ENCODE data around the gene LRRC8D. TPM values are rescaled to one million over a fixed set of nuclear protein-coding genes. Genes with fewer than 3 reads are reported as not detected.
A peak's percentile ranks its signal among the peaks of the same experiment; 100 is the strongest.

Gene LRRC8D
- total RNA-seq, 1 experiment from 2014 or later = 22.2 TPM

DNA sequence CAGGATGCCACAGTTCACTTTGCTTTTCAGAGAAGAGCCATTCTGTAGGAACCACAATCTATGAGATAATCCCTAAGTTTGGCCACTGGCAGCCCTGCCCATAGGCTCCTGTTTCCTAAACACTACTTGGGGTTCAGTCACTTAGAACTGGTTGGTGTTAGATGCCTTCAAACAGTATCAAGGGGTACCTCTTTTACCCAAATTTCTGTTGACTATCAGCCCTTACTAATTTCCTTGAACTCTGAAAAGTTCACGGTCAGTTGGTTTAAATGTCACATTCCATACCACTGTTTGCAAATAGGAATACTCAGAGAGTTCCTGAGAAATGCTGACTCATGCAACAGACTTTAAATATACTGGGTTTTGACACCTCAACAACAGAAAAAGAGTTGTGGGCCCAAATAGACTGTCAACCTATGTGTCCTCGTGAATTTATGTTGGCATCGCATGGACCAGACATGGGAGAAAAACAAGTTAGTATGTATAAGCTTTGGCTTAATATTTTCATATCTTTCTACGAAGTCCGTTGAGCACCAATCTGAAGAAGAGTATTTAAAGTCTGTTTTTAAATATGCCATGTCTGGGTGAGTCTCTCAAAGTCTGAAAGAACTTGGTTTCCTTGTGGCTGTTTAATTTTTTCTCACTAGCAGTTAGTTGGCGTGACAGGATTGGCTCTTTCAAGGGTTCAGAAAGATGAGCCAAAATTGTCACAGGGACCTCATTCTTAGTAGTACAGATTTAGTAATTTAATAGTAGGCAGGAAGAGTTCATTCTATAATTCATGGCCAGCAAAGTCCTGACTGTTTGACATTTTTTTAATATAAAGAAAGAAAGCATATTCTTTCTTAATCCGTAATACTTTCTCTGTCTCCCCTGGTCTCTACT, 117.6 kb downstream of the LRRC8D start:
- no peak for DNase-seq (ENCODE audit: low read depth)

DNA sequence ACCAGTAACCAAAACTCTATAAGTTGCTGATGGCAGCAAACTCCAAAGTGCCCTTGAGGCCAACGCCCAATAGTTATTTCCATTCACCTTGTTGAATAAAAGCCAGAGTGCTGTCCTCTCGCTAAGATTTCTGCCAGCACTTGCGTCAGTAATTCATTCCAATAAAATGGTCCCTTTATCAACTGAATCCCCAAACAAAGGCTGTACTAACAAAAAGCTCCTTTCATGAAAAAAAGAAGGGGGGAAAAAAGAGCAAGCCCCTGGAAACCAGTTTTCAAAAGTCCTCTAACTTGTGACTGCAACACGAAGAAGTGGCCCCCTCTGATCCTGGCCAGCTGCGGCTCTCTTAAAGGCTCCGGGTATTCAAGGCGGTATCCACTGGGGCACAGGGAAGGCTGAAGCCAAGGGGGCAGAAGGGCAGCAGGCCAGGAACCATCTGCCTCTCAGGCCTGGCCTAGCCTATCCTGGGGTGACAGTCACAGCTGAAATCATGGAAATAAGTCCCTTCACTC, 118.3 kb downstream of the LRRC8D start:
- no peak for DNase-seq (ENCODE audit: low read depth)

DNA sequence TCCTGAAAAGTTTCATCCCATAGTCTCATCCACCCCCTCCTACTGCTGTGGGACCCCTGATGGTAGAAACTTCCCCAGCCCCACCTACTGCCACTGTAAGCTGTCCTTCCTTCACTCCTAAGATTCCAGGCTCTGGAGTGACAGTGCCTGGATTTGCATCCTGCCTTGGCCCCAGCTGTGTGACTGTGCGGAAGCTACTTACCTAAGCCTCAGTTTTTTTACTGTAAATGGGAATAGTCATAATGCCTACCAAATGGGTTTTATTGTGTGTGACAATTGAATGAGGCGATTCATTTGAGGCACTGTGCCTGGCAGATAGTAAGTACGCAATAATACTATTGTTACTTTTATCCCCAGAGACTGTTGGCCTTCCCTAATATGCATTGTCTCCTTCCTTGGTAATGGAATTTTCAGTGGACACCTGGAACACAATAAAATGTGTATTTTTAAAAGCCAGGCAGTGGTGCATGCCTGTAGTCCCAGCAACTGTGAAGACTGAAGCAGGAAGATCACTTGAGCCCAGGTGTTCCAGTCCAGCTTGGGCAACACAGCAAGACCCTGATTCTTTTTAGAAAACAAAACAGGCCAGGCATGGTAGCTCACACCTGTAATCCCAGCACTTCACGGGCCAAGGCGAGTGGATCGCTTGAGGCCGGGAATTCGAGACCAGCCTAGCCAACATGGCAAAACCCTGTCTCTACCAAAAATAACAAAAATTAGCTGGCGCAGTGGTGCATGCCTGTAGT, 119.0 kb downstream of the LRRC8D start:
- no peak for DNase-seq (ENCODE audit: low read depth)

DNA sequence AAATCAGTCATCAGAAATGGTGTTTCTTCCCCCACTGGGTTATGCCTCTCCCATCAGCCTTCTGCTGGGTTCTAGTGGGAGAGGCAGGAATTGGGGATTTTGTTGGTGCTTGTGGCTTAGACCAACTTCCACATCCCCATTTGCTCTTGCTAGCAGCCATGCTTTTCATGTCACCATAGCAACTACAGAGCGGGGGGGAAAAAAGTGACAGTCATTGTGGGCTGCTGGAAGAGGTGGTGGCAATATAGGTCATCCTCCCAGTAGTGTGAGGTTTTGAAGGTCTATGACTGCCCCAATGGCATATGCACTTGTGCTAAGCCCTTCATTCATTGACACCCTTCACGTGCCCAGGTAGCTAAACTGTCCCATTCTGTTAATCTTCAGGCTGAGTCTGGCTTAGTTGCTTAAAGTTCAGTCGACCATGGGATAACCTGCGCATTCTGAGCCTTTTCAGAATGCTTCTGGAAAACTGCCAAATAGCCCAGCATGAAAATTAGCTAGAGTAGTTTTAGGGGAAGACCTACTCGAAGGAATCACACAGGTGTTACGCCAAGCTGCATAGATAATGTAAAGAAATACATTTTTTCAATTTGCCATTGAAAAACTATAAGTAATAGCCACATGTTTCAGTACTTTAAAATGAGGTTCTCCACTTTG, 120.4 kb downstream of the LRRC8D start:
- DNase-seq (ENCODE audit: low read depth) = no peak

DNA sequence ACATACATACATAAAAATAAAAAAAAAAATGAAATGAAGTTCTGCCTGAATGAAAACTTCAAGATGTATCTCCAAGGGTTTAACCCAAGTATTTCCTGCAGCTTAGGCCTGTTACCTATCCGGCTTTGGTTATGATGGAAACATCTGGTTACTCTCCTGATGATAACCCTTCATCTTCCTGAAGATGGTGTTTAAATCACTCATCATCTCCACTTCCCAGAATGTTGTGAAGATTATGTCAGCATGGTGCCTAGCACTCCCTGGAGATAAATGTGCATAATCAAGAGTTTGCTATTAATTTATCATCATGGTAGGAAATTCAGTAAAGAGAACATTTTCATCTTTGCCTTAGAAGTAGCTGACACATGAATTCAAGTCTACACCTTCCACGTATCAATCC, 121.2 kb downstream of the LRRC8D start:
- DNase-seq (ENCODE audit: low read depth) = no peak

DNA sequence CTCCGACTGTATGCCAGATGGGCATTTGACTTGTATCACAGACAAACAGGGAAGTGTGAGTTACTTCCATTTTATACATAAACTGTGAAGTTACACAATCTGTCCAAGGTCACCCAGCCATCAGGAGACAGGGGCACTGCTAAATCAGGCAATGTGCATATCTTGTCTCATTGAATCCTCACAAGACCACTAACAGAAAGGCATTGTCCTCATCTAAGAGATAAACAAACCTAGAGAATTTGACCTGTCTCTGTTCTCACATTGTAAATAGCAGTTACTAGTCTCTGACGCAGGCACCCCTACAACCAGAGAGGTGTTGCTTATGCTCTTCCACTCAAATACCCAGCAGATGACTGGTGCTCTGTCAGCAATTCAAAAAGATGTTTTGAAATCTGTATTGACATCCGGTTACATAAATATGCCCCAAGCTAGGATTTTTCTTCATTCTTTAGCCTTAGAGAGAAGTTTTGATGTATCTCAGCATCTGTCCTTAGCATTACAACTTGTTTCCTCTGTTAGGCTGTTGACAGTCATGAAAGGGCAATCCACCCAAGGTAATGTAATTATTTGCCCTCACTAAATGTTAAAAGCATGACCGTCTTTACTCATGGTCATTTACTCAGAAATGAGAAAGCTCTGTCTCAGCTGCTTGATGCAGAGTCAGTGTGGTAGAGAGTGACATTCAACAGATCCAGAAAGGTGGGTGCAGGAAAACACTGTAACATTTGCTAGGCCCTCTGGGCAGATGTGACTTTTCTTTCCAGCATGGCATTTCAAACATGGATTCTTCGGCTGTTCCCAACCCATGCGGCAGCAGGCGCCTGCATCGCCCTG, 122.2 kb downstream of the LRRC8D start:
- DNase-seq (ENCODE audit: low read depth) = no peak

DNA sequence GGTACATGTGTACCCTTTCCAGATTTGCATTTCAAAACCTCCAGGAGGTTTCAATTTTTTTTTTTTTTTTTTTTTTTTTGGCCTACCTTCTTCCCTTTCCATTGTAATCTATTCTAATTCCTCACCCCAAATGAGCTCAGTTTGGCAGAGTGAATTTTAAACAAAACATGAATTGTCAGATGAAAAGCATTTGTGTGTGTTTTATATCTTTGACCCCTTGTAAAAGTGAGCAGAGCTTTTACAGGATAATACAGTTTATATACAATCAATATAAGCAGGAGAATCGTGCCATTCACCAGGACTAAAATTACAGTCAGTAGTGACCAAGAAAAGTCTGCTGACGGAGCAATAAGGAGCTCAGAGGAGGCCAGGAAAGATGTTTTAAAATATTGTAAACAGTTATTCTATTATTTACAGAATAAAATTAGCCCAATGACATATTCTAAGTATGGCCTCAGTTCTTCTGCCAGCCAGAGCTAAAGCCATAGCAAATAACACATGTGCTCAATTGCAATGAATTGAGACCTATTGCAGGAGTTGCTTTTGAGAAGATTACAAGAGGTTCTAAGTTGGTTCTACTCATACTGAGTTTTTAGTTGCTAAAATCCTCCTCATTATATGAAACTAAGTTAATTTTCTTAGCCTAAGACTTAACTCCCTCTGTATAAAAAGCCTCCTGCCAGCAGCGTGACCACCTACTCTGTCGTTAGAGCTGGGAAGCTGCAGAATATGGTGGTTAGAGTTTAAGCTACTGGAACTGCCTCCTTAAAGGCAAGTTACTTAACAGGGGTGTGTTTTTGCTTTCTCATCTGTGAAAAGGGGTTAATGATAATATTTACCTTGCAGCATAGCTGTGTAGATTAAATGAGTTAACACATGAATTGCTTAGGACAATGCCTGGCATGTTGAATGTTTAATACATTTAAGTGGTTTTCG, 123.3 kb downstream of the LRRC8D start:
- no peak for DNase-seq (ENCODE audit: low read depth)

DNA sequence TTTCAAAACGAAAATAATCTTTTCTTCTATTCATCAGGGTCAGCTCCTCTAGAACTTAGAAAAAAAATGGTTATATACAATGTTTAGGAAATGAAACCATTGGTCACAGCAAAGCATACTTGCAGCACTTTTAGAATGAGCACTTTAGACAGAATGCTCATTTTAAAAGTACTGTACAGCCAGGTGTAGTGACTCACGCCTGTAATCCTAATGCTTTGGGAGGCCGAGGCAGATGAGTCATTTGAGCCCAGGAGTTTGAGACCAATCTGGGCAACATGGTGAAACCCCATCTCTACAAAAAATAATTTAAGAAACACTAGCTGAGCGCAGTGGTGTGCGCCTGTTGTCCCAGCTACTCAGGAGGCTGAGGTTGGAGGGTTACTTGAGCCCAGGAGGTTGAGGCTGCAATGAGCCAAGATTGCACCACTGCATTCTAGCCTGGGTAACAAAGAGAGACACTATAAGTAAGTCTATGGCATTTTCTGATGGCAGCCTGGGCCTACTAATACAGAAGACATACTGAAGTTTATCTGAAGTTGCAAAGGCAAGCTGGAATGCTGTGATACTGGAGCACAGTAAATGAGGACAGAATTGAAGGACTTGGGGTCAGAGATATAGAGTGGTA, 125.1 kb downstream of the LRRC8D start:
- peak; percentile 70 for DNase-seq (ENCODE audit: low read depth)

DNA sequence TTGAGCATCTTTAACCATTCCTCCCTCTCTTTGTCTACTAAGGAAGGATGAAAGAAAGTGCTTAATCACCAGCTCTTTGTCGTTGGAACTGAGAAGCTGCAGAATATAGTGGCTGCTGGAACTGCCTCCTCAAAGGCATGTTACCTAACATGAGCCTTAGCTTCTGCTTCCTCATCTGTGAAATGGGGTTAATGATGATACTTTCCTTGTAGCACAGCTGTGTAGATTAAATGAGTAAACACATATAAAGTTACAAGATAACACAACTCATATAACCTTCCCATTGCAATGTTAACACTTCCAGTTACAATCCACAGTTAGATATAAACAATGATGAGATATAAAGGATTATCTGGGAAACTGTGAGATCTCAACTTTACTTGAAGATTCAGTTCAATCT, 125.7 kb downstream of the LRRC8D start:
- DNase-seq (ENCODE audit: low read depth) = no peak

DNA sequence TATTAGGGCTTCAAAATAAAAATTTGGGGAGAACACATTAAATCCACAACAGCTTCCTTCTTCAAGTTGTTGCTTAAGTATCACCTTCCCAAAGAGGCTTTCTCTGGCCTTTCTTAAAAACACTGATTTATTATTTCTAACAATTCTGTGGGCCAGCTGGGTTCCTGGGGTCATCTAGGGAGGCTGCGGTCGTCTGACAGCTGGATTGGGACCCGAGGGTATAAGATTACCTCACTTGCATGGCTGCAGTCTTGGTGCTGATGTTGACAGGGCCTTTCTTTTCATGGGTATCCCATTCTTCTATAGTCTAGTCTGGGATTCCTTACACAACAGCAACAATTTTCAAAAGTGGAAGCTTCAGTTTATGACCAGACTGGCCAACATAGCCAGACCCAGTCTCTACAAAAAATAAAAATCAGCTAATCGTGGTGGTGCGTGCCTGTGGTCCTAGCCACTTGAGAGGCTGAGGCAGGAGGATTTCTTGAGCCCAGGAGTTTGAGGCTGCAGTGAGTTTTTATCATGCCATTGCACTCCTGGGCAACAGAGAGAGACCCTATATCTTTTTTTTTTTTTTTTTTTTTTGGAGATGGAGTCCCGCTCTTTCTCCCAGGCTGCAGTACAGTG, 128.0 kb downstream of the LRRC8D start:
- DNase-seq (ENCODE audit: low read depth) = no peak

DNA sequence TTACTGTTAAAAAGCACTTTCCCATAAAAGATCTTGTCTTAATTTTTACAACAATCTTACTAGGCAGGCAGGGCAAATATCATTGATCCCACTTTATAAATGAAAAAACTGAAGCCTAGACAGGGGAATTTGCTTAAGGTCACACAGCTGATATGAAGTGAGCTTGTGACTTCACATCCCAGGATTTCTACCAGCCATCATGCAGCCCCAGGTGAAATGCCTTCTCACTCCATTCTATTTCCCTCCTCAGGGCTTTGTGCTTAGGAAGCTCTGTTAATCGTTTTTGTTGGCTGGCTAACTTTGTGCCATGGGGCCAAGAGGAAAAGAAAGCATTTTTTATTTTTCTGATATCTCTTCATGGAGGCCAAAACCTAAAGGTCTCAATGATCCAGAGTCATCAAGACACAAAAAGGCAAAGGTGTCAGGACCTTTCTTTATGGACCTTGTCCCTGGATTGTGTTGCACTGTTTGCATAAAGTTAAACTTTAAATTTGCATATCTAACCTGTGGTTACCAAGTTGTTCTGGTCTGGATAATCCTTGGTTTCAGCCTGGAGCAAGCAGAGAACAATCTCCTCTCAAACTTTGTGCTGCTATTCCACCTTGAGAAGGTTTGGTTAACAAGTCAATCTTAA, 129.3 kb downstream of the LRRC8D start:
- no peak for DNase-seq (ENCODE audit: low read depth)

DNA sequence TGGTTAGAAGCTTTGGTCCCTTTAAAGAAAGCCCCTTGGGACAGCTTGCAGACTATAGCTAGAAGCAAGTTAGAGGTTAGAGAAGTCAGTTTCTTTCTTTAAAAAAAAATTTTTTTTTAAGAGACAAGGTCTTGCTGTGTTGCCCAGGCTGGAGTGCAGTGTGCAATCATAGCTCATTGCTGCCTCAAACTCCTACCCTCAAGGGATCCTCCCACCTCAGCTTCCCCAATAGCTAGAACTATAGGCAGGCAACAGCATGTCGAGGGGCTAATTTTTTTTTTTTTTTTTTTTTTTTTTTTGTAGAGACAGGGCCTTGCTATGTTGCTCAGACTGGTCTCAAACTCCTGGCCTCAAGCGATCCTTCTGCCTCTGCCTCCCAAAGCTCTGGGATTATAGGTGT, 129.9 kb downstream of the LRRC8D start:
- DNase-seq (ENCODE audit: low read depth) = no peak

DNA sequence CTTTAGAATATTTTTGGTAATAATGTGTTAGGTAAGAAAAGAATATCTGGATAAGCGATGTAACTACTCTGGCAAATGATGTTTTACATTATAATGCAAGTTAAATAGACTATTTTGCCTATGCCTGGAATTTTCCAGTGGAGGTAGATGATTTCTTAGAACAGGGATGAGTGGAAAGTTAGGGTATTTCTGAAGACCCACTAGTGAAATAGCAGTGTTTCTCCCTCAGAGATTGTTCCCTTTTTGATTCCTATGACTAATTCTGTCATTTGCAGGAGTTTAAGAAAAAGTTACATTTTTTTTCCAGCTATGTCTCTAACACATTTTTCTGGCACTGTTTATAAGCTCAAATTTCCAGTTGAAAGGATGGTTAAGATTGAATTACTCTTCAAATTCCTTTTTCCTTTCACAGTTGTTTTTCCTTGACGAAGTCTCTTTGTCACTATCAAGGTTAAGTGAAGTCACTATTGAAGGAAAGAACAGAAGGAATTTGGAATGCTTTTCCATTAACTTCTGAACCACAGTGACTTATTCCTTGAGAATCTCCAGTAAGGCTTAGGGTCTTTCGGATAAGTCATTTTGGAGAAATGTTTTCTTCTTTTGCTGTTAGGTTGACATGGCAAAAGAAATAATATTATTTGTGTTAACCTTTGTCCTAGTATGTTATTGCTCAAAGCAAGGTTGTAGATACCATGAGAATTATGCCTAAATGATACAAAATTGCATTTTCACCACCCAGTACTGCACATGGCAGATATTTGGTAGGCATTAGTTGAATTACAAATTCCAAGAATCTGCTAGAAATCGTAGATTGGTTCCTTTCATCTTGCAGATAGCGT, 131.2 kb downstream of the LRRC8D start:
- peak; percentile 66 for DNase-seq (ENCODE audit: low read depth)

DNA sequence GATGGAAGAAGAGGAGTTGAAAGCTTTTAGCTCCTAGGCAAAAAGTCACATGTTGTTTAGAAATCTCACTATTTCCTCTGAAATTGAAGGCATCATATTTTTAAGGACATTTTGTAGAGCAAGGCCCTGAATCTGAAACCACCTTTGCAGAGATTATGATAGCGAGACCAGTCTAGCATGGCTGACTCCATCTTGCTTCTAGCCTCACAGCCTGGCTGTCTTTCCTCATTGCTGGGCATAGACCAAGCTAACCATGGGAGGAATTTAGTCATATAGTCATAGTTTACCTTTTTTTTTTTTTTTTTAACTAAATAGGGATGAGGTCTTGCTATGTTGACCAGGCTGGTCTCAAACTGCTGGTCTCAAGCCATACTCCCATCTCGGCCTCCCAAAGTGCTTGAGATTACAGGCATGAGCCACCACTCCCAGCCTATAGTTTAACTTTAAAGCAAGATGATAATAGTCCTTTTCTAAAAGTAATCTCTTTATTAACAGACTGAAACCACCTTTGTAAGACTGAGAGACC, 131.8 kb downstream of the LRRC8D start:
- DNase-seq (ENCODE audit: low read depth) = no peak

DNA sequence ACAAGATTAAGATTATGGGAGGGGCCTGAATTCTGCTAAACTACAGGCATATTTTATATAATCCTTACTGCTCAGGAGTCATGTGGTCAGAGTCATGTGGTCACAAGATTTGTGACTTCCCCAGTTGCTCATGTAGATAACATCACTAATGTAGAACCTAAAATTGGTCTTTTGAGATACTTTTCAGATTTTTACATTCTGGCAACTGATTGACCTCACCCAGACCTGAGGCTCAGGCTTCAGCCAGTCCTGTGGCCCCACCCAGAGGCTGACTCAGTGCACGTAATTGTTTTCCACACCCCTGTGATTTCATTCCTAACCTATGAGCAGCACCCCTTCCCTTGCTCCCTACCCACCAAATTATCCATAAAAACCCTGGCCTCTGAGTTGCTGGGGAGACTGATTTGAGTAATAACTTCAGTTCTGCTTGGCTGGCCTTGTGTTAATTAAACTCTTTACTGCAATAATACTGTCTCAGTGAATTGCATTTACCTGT, 132.3 kb downstream of the LRRC8D start:
- DNase-seq (ENCODE audit: low read depth) = peak; percentile 89

DNA sequence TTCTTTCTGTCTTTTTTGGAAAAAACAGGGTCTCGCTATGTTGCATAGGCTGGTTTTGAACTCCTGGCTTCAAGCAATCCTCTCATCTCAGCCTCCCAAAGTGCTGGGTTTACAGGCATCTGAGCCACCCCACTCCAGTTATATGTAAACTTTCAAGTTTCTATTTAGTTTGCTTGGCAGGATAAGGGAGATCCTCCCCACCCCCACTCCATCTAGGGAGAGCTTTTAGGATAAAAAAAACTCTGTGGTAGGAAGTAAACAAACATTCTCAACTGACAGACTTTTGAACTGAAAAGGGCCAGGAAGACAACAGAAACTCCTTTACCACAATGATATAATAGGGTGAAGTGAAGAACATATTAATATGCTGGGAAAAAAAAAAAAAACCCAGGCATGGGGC, 133.1 kb downstream of the LRRC8D start:
- DNase-seq (ENCODE audit: low read depth) = no peak

DNA sequence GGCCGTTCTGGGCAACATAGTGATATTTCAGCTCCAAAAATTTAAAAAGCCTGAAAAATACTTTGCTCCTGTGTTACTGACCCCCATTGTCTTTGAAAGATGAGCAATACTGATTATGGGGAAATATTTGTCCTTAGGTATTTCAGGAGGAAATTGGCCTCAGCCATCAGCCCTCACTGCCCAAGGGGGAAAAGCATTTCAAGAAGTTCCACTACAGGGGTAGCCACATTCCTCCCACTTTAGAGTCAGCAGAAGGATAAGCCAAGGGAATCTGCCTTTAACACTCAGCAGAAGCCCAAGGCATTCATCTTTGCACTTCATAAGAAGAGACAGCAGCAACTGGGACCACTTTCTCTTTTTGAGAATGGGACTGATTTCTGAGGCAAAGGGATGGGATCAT, 133.6 kb downstream of the LRRC8D start:
- no peak for DNase-seq (ENCODE audit: low read depth)

Data from HT1080 (cell line).